WI38 (cell line): Measurements from ENCODE around the gene CA11.
"Not testable (repeated sequence)": the region's sequence is repeated elsewhere in the genome, so short reads cannot be mapped to it uniquely, and the experiment has no call there.

Experiments
- H3K4me3 ChIP-seq: 2 replicates; pipeline ENCODE4 v1.5.1; 2011; ENCODE audit warnings: low read depth, mild to moderate bottlenecking, control low read depth, low read length
- CTCF ChIP-seq: IDR thresholded peaks from 2 replicates; pipeline ENCODE4 v1.5.1; 2012; ENCODE audit warnings: low read depth, mild to moderate bottlenecking, control low read depth, low read length

The CA11 gene

DNA sequence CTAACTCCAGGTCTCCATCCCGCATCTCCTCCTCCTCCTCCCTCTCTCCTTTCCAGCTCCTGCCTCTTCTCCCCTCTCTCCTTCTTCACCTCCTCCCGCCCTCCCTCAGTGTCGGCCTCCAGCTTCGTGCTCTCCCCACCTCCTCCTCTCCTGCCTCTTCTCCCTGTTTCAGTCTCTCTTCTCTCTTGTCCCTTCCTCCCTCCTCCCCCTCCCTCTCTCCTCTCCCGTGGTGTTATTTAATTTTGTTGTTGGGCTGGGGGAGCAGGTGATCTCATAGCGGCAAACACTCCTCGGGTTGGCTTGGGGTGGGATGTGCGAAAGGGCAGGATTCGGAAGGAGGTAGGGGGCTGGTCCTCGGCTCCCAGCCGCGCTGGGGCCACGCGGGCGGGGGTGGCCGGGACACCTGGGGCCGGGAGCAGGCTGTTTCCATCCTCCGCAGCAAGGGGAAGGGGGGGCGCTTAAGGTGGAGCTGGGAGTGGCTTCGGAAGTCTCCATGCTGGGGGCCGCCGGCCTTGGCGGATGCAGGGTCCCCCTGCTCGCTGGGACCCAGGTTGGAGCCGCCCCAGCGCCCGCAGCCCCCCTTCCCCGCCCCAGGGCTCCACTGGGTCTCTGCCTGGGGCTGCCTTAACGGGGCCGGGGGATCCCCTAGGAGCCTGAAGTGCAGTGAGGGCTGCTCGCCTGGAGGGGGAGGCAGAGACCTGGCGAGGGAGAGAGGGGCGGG is at the start of gene CA11:
Gene CA11, minus strand, starts transcription at position 187 of the 721 bp plus-strand sequence. CDS start 555 bp downstream, outside the sequence.
- H3K4me3 ChIP-seq, result peak within 1 kb of the TSS; percentile 58
- peak; percentile 90 for TF ChIP-seq CTCF

GRCh38 chr19:48693629-48694028 is 47.6 kb upstream of the CA11 start:
- not testable (repeated sequence) for H3K4me3 ChIP-seq

DNA sequence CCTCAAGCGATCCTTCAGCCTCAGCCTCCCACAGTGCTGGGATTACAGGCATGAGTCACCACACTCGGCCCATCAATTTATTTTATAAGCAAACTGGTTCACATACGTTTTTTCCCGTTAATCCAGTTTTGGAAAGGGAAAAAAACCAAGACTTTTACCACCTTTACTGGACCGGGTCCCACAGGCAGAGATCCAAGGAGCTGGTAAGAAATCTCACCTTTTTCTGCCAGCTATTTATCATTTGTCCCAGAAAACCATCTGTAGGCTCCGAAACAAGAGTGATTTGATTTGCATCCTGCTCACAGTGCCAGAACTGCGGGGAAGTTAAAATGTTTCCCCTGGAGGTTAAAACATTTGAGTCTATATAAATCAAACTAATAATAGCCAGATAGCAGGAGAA is 43.5 kb upstream of the CA11 start:
- TF ChIP-seq CTCF, result no peak
- no peak overlapping the region for H3K4me3 ChIP-seq

DNA sequence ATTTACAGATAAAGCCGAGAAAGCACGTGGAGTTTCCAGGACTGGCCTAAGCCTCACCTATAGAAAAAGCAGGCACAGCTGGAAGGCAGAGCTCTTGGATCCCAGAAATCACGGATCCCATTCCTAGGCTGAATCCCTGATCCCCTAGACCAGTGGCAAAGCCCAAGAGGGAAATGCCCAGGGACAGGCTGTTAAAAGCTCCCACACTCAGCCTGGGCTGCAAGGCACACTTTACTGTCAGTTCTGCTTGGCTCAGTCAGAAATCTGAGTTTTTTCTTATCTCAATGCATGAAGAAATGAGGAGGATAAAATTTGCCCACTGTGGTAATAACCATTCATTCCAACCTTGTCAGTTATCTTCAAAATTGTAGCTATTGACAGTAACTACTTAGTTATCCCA is 41.8 kb upstream of the CA11 start:
- no peak overlapping the region for H3K4me3 ChIP-seq
- no peak for TF ChIP-seq CTCF

- H3K4me3 ChIP-seq, result not testable (repeated sequence)
These were observed 40.6 kb upstream of the CA11 start for GRCh38 chr19:48686637-48687036.

DNA sequence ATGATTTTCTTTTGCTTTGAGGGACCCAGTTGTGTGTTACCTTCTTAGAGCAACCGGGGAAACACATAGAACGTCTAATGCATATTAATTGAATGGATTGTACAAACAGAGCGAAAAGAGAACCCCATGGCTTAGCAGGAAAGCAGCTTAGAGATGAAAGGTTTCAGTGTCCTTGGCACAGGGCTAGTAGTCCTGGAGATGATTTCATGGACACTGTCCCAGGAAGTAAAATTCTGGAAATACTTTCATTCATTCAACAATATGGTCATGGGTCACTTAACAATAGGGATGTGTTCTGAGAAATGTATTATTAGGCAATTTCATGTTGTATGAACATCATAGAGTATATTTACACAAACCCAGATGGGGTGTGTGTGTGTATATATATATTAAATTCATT is 40.1 kb upstream of the CA11 start:
- TF ChIP-seq CTCF, result no peak
- H3K4me3 ChIP-seq, result no peak overlapping the region

DNA sequence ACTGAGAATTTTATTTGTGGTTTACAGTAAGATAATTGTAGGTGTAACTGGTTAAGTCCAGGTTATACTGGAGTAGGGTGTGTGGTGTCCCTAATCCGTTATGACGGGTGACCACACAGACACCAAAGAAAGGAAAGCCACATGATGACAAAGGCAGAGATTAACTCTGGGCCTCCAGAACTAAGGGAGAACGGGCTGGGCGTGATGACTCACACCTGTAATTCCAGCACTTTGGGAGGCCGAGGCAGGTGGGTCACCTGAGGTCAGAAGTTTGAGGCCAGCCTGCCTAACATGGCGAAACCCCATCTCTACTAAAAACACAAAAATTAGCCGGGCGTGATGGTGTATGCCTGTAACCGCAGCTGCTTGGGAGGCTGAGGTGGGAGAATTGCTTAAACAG is 39.6 kb upstream of the CA11 start:
- H3K4me3 ChIP-seq, result no peak overlapping the region
- TF ChIP-seq CTCF, result no peak

- H3K4me3 ChIP-seq, result no peak overlapping the region
These were observed 37.4 kb upstream of the CA11 start for GRCh38 chr19:48683349-48683748.

More at GRCh38 chr19:48683349-48683748, 37.4 kb upstream of the CA11 start:
- TF ChIP-seq CTCF, result no peak
